HG02938 (cell line): ENCODE data around the gene MYOG.

Experiments used
- ATAC-seq: cut with Tn5 transposase; IDR thresholded peaks from one replicate; pipeline ENCODE4 v1.9.1; 2021; ENCODE audit warnings: mild to moderate bottlenecking, moderate library complexity; ENCODE audit not compliant: unreplicated experiment

The MYOG gene

GRCh38 chr1:203117611-203118575 lies 32.1 kb upstream of the MYOG start:
- no peak for ATAC-seq

- ATAC-seq: no peak
Measured at GRCh38 chr1:203116091-203116820, 30.4 kb upstream of the MYOG start.

- no peak for ATAC-seq
Measured at GRCh38 chr1:203114202-203114601, 28.4 kb upstream of the MYOG start.

GRCh38 chr1:203113308-203113707 lies 27.5 kb upstream of the MYOG start:
- no peak for ATAC-seq

- no peak for ATAC-seq
Measured at GRCh38 chr1:203112475-203112874, 26.7 kb upstream of the MYOG start.

GRCh38 chr1:203104789-203105390 lies 19.1 kb upstream of the MYOG start:
- no peak for ATAC-seq

- no peak for ATAC-seq
Measured at GRCh38 chr1:203103829-203104495, 18.1 kb upstream of the MYOG start.

- no peak for ATAC-seq
Measured at GRCh38 chr1:203103216-203103615, 17.4 kb upstream of the MYOG start.

- no peak for ATAC-seq
Measured at GRCh38 chr1:203101813-203102634, 16.2 kb upstream of the MYOG start.

- no peak for ATAC-seq
Measured at GRCh38 chr1:203100516-203100869, 14.7 kb upstream of the MYOG start.

GRCh38 chr1:203099805-203100515 lies 14.1 kb upstream of the MYOG start:
- ATAC-seq: no peak

GRCh38 chr1:203098914-203099520 lies 13.2 kb upstream of the MYOG start:
- ATAC-seq: no peak

GRCh38 chr1:203098445-203098844 lies 12.6 kb upstream of the MYOG start:
- ATAC-seq: no peak

- ATAC-seq: no peak
Measured at GRCh38 chr1:203097001-203097400, 11.2 kb upstream of the MYOG start.

- ATAC-seq: no peak
Measured at GRCh38 chr1:203096566-203096965, 10.8 kb upstream of the MYOG start.

GRCh38 chr1:203095061-203095690 lies 9.4 kb upstream of the MYOG start:
- ATAC-seq: no peak

- ATAC-seq: no peak
Measured at GRCh38 chr1:203093754-203094410, 8.1 kb upstream of the MYOG start.

- no peak for ATAC-seq
Measured at GRCh38 chr1:203091761-203092330, 6.0 kb upstream of the MYOG start.
